OCI-LY3 (cell line): ENCODE measurements around the gene HSF4.

Experiments used
- H2AFZ ChIP-seq: fragments of 200-600, 300-600 bp; shearing (Covaris generic); 2 replicates; pipeline ENCODE4 v1.6.0; 2014; ENCODE audit warnings: antibody characterized with exemption, low read depth, low read length
- H3K27ac ChIP-seq: fragments of 200-600, 300-600 bp; sonication (generic); 2 replicates; pipeline ENCODE4 v1.5.1; 2014; ENCODE audit warnings: mild to moderate bottlenecking, low read length, moderate library complexity, mixed read lengths
- H3K27me3 ChIP-seq: fragments of 200-600, 300-600 bp; sonication (generic); 2 replicates; pipeline ENCODE4 v1.6.1; 2014; ENCODE audit warnings: low read depth, low read length, mixed read lengths
- H3K36me3 ChIP-seq: fragments of 200-600, 300-600 bp; sonication (generic); replicated peaks from 2 replicates; pipeline ENCODE3; 2014; ENCODE audit warnings: low read depth, low read length, mixed read lengths
- H3K4me1 ChIP-seq: fragments of 300-600, 200-600 bp; sonication (generic); 2 replicates; pipeline ENCODE4 v1.6.1; 2014; ENCODE audit warnings: low read length, mixed read lengths
- H3K4me2 ChIP-seq: fragments of 200-600, 300-600 bp; sonication (generic); 2 replicates; pipeline ENCODE4 v1.6.1; 2014; ENCODE audit warnings: low read length, mixed read lengths
- H3K4me3 ChIP-seq: fragments of 300-600, 200-600 bp; sonication (generic); 2 replicates; pipeline ENCODE4 v1.5.1; 2014; ENCODE audit warnings: antibody characterized with exemption, mild to moderate bottlenecking, low read length, moderate library complexity
- H3K79me2 ChIP-seq: fragments of 300-600, 200-600 bp; shearing (Covaris generic); 2 replicates; pipeline ENCODE4 v1.6.1; 2014; ENCODE audit warnings: mild to moderate bottlenecking, low read length, mixed read lengths
- H3K9ac ChIP-seq: fragments of 300-600, 200-600 bp; shearing (Covaris generic); 2 replicates; pipeline ENCODE4 v1.6.0; 2014; ENCODE audit warnings: mild to moderate bottlenecking, low read length, moderate library complexity
- H3K9me3 ChIP-seq: fragments of 200-600, 300-600 bp; shearing (Covaris generic); 2 replicates; pipeline ENCODE4 v1.6.1; 2014; ENCODE audit warnings: low read length, mixed read lengths; ENCODE audit not compliant: insufficient read depth
- H4K20me1 ChIP-seq: fragments of 200-600, 300-600 bp; sonication (generic); 2 replicates; pipeline ENCODE4 v1.6.1; 2016; ENCODE audit warnings: low read length, mixed read lengths; ENCODE audit not compliant: insufficient read depth
- EZH2phosphoT487 ChIP-seq: fragments of 200-600 bp; shearing (Covaris generic); IDR thresholded peaks from 2 replicates; pipeline ENCODE4 v1.6.1; 2018; ENCODE audit warnings: antibody characterized with exemption, mixed run types, low read depth
- TF ChIP-seq, protein P1 (sequence below): fragments of 200-600, 300-600 bp; sonication (generic); IDR thresholded peaks from 2 replicates; pipeline ENCODE4 v1.5.1; 2014; ENCODE audit warnings: antibody characterized with exemption, low read length, low read depth

The HSF4 gene

GRCh38 chr16:67184995-67185650, 20.6 kb downstream of the HSF4 start:
- Histone ChIP-seq H3K79me2 (peaks cover 13% of the 10 kb centered on the region), H3K4me1 (peaks cover 19% of the 10 kb centered on the region; the same call in 1 of the 2 replicates), H3K4me3 (peak overlapping the region; percentile 86), H3K36me3 (no peaks in the 10 kb centered on the region), H2AFZ (no peak overlapping the region), H3K9ac (no peak overlapping the region), H3K27ac (no peak overlapping the region), H3K9me3 (no peaks in the 10 kb centered on the region), H3K27me3 (no peaks in the 10 kb centered on the region), H3K4me2 (peak overlapping the region; percentile 88), H4K20me1 (no peaks in the 10 kb centered on the region)
- no peak for TF ChIP-seq EZH2phosphoT487
- TF ChIP-seq, protein P1, sequence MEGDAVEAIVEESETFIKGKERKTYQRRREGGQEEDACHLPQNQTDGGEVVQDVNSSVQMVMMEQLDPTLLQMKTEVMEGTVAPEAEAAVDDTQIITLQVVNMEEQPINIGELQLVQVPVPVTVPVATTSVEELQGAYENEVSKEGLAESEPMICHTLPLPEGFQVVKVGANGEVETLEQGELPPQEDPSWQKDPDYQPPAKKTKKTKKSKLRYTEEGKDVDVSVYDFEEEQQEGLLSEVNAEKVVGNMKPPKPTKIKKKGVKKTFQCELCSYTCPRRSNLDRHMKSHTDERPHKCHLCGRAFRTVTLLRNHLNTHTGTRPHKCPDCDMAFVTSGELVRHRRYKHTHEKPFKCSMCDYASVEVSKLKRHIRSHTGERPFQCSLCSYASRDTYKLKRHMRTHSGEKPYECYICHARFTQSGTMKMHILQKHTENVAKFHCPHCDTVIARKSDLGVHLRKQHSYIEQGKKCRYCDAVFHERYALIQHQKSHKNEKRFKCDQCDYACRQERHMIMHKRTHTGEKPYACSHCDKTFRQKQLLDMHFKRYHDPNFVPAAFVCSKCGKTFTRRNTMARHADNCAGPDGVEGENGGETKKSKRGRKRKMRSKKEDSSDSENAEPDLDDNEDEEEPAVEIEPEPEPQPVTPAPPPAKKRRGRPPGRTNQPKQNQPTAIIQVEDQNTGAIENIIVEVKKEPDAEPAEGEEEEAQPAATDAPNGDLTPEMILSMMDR: peak; percentile 85

GRCh38 chr16:67185651-67186134, 21.1 kb downstream of the HSF4 start:
- Histone ChIP-seq H3K4me3 (peak overlapping the region; percentile 28), H3K36me3 (no peaks in the 10 kb centered on the region), H4K20me1 (no peaks in the 10 kb centered on the region), H3K79me2 (peaks cover 13% of the 10 kb centered on the region), H3K9ac (no peak overlapping the region), H2AFZ (no peak overlapping the region), H3K9me3 (no peaks in the 10 kb centered on the region), H3K4me1 (peaks cover 19% of the 10 kb centered on the region; the same call in 1 of the 2 replicates), H3K4me2 (peak overlapping the region; percentile 88), H3K27ac (no peak overlapping the region), H3K27me3 (no peaks in the 10 kb centered on the region)
- TF ChIP-seq EZH2phosphoT487: no peak
- TF ChIP-seq, protein P1: no peak

DNA sequence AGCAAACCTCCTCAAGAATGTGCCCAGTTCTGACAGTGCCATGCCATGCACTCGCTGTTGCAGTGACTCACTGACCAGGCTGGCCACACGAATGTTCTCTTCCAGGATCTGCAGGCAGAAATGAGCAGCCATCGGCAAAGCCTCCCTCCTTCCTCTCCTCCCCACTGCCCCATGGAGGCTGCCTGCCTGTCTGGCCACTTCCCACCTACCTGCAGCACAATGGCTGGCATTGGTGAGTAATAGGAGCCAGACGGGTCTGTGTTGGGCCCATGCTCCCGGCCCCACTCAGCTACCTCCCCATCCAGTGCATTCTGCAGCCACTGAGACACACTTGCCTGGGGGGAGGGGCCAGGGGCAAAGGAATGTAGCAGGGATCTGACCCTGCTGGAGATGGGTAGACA, 22.0 kb downstream of the HSF4 start:
- Histone ChIP-seq H4K20me1 (no peaks in the 10 kb centered on the region), H3K4me3 (no peak overlapping the region), H3K79me2 (peaks cover 13% of the 10 kb centered on the region), H3K4me1 (peaks cover 23% of the 10 kb centered on the region), H3K36me3 (no peaks in the 10 kb centered on the region), H3K27ac (no peak overlapping the region), H3K9me3 (no peaks in the 10 kb centered on the region), H2AFZ (no peak overlapping the region), H3K9ac (no peak overlapping the region), H3K27me3 (no peaks in the 10 kb centered on the region), H3K4me2 (no peak overlapping the region)
- no peak for TF ChIP-seq EZH2phosphoT487
- TF ChIP-seq, protein P1: no peak

GRCh38 chr16:67187175-67187890, 22.8 kb downstream of the HSF4 start:
- Histone ChIP-seq H3K79me2 (peaks cover 17% of the 10 kb centered on the region), H3K4me2 (no peak overlapping the region), H3K4me1 (peaks cover 21% of the 10 kb centered on the region), H3K36me3 (no peaks in the 10 kb centered on the region), H3K27ac (no peak overlapping the region), H3K4me3 (no peak overlapping the region), H2AFZ (no peak overlapping the region), H3K27me3 (no peaks in the 10 kb centered on the region), H4K20me1 (no peaks in the 10 kb centered on the region), H3K9ac (no peak overlapping the region), H3K9me3 (no peaks in the 10 kb centered on the region)
- no peak for TF ChIP-seq EZH2phosphoT487
- TF ChIP-seq, protein P1: no peak
